Measurements from ENCODE around the gene CCDC74B.
"Not testable (repeated sequence)": the region's sequence is repeated elsewhere in the genome, so short reads cannot be mapped to it uniquely, and the experiment has no call there.

CCDC74B gene

GRCh38 chr2:130145006-130145414 lies at the start of gene CCDC74B:
Gene CCDC74B (minus strand): TSS chr2:130145112. CDS start chr2:130144996, 116 bp downstream.
- peak; percentile 8 for DNase-seq (ENCODE audit: low read depth)

GRCh38 chr2:130193824-130194223 lies 48.9 kb upstream of the CCDC74B start:
- not testable (repeated sequence) for DNase-seq (ENCODE audit: low read depth)

GRCh38 chr2:130192451-130192850 lies 47.5 kb upstream of the CCDC74B start:
- not testable (repeated sequence) for DNase-seq (ENCODE audit: low read depth)

GRCh38 chr2:130191319-130191718 lies 46.4 kb upstream of the CCDC74B start:
- not testable (repeated sequence) for DNase-seq (ENCODE audit: low read depth)

- DNase-seq (ENCODE audit: low read depth), result no peak
Measured at GRCh38 chr2:130190237-130190636, 45.3 kb upstream of the CCDC74B start.

GRCh38 chr2:130188958-130189357 lies 44.0 kb upstream of the CCDC74B start:
- not testable (repeated sequence) for DNase-seq (ENCODE audit: low read depth)

GRCh38 chr2:130187859-130188792 lies 43.2 kb upstream of the CCDC74B start:
- DNase-seq (ENCODE audit: low read depth), result not testable (repeated sequence)

GRCh38 chr2:130187268-130187667 lies 42.4 kb upstream of the CCDC74B start:
- DNase-seq (ENCODE audit: low read depth), result no peak

- DNase-seq (ENCODE audit: low read depth), result no peak
Measured at GRCh38 chr2:130186391-130186790, 41.5 kb upstream of the CCDC74B start.

GRCh38 chr2:130185896-130186295 lies 41.0 kb upstream of the CCDC74B start:
- DNase-seq (ENCODE audit: low read depth), result no peak

DNA sequence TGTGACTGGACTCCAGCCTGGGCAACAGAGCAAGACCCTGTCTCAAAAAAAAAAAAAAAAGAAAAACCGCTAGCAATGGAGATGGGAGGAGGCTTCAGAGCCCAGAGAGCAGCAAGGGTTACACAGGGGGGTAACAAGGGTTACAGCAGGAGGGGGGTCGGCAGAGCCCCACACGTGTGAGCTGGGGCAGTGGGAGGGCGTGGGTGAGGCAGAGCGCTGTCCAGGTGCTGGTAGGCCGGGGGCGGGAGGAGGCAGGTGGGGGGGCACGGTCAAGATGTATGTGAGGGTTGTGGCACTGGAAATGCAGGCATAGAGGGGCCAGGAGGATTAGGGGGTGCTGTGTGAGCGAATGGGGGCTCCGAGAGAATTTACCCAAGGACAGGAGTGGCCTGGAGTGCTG lies 40.5 kb upstream of the CCDC74B start:
- no peak for DNase-seq (ENCODE audit: low read depth)

DNA sequence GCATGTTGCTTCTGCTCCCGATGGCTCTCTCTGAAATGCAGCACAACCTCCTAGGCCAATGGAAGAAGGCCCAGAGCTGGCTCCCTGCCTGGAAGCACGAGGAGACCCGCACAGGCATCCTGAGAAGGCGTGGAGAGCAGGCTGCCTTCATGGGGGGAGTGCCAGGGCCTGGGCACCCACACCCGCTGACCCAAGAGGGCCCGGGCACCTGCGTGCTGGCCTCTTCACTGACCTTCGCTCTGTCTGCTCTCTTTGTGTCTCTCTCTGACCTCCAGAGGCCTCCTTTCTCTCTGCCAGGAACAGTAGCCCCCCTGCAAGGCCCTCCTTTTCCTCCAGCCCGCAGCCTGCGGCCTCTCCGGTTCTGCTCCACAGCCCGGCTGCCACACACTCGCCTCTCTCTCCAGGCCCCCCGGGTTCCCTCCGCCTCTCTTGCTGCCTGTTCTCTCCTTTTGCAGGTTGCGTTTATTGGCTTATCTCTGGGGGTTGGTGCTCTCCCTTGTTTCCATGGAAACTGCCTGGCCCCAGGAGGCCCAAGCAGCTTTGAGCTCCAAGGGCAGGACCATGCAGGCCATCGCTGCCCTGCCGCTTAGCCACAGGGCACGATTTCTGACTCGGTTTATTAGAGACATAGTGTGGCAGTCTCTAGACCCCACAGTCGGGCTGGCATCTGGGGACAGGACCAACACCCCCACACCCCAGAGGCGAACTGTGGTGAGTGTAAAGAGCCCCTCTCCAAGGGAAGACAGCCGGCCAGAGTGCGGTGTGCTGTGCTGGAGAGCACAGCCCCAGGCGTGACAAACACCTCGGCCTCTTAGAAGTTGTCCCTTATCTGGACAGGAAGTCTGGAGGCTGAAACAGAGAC lies 38.8 kb upstream of the CCDC74B start:
- no peak for DNase-seq (ENCODE audit: low read depth)

DNA sequence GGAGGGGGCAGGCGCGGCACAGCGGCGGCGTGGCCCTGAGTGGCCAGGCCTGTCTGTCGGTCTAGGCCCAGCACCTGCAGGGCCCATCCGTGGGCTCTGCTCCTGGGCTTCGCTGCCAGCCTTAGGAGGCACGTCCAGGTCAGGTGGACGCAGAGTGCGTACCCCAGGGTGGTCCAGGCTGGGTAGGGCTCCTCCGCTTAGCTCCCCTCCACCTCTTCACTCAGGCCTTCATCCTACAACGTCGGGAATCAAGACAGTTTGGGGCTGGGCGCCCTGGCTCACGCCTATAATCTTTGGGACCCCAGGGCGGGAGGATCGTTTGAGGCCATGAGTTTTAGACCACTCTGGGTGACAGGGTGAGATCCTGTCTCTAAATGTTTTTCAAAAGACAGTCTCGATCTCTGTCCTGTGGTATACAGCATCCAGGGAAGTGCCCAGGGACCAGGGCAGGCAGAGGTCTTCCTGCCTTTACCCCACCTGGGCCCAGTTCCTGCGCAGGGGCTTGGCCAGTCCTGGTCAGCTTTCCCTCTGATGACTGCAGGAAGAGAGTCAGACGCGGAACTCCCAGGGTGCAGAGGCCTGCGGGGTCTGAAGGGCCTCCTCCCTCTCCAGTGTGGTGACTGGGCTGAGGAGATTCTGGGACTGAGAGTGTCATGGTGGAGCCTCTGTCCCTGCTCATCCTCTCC lies 38.1 kb upstream of the CCDC74B start:
- not testable (repeated sequence) for DNase-seq (ENCODE audit: low read depth)

- peak; percentile 70 for DNase-seq (ENCODE audit: low read depth)
Measured at GRCh38 chr2:130181880-130182682, 37.2 kb upstream of the CCDC74B start, which contains the start of gene MZT2B. Gene MZT2B (plus strand): TSS chr2:130182262. CDS start chr2:130182283, 21 bp downstream.

DNA sequence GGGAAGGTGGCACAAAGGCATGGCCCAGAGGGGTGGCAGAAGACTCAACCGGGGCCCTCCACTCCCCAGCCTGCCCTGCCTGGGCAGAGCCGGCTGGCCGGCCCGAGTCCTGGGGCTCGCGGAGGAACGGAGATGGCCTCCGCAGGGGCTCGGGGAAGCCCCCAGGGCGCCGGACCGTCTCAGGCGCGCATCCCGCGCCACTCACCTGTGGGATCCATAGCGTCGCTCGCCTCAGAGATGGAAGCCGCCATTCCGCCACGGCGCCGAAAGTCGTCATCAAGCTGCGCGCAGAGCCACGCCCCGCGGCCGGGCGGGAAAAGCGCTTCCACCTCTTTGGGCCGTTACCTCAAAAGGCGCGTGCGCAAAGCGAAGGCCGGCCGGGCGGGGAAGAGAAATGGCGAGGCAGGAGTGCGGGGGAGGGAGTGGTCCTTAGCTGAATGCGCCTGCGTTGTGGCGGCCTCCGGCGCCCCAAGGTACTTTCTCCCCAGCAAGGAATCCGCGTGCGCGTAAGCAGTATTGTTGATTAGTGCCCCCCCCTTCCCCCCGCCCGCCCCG lies 36.5 kb upstream of the CCDC74B start, which contains the start of gene SMPD4:
Gene SMPD4 (minus strand): TSS at position 278 of the 555 bp plus-strand sequence. CDS start 5,010 bp downstream, outside the sequence.
- peak; percentile 90 for DNase-seq (ENCODE audit: low read depth)

GRCh38 chr2:130180404-130181324 lies 35.8 kb upstream of the CCDC74B start:
- not testable (repeated sequence) for DNase-seq (ENCODE audit: low read depth)

DNA sequence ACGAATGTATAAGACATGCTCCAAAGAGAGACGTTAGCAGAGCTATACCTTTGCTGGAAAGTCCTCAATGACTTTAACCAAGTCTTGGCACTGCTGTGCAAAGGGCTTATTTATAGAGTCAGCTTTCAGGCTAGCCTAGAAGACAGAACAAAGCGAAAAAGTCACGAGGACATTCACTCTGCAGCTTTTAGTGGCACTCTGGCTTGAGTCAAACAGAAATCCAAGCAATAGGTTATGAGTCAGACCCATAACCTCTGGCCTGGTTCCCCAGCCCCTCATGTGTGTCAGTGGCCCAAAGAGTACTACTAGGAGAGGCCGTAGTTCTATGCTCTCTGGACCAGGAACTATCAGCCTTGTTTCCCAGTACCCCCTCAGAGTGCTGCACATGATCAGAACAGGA lies 30.0 kb upstream of the CCDC74B start:
- DNase-seq (ENCODE audit: low read depth), result not testable (repeated sequence)

GRCh38 chr2:130169896-130170295 lies 25.0 kb upstream of the CCDC74B start:
- no peak for DNase-seq (ENCODE audit: low read depth)

DNA sequence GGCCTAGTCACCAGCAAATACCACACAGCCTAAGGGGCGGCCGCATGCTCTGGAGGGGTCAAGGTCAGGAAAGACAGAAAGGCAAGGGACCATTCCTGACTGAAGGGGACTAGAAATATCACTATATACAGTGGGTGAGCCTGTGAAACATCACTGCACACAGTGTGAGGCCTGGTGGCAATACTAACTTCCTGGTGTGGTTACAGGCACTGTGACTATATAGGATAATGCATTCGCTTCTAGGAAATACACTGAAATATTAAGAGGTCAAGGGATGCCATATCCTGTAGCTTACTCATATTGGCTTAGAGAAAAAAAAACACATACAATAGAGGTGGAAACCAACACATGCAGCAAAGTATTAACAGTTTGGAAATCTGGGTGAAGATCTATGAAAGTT lies 24.3 kb upstream of the CCDC74B start:
- not testable (repeated sequence) for DNase-seq (ENCODE audit: low read depth)
